Trophoblast cell (in vitro differentiated cells and primary cell): ENCODE results near the gene SYT6.

Experiments
- DNase-seq, 2 donors: peaks; one replicate each; pipeline ENCODE4 v3.0.0-alpha.2; 2016
- H2AFZ ChIP-seq: 2 replicates; pipeline ENCODE4 v1.6.1; 2013; ENCODE audit warnings: low read length, moderate library complexity, mild to moderate bottlenecking; ENCODE audit not compliant: insufficient read depth, poor library complexity
- H2AK5ac ChIP-seq: 2 replicates; pipeline ENCODE4 v1.6.1; 2013; ENCODE audit warnings: mild to moderate bottlenecking, low read length
- H2BK120ac ChIP-seq: 2 replicates; pipeline ENCODE4 v1.6.1; 2013; ENCODE audit warnings: low read length, mild to moderate bottlenecking, moderate library complexity; ENCODE audit not compliant: insufficient read depth, poor library complexity
- H2BK12ac ChIP-seq: 2 replicates; pipeline ENCODE4 v1.6.1; 2013; ENCODE audit warnings: mild to moderate bottlenecking, low read length, moderate library complexity
- H2BK5ac ChIP-seq: 2 replicates; pipeline ENCODE4 v1.6.1; 2013; ENCODE audit warnings: low read length, low read depth, moderate library complexity, mild to moderate bottlenecking; ENCODE audit not compliant: poor library complexity
- H3K14ac ChIP-seq: 2 replicates; pipeline ENCODE4 v1.6.1; 2013; ENCODE audit warnings: mild to moderate bottlenecking, low read length
- H3K18ac ChIP-seq: 2 replicates; pipeline ENCODE4 v1.6.1; 2013; ENCODE audit warnings: mild to moderate bottlenecking, low read length
- H3K23ac ChIP-seq: 2 replicates; pipeline ENCODE4 v1.6.1; 2013; ENCODE audit warnings: low read length
- H3K27ac ChIP-seq: 2 replicates; pipeline ENCODE4 v1.5.1; 2013; ENCODE audit warnings: low read depth, mild to moderate bottlenecking, inconsistent platforms, low read length, moderate library complexity
- H3K27me3 ChIP-seq: 2 replicates; pipeline ENCODE4 v1.6.1; 2013; ENCODE audit warnings: inconsistent platforms, mild to moderate bottlenecking, low read length, moderate library complexity; ENCODE audit not compliant: insufficient read depth
- H3K36me3 ChIP-seq, 2 experiments: 1 replicate in 1 of 2; 2 replicates in 1 of 2; pipeline ENCODE4 v1.6.1; 2013; ENCODE audit warnings: low read length in 2 of 2, mild to moderate bottlenecking in 2 of 2, moderate library complexity in 1 of 2; ENCODE audit not compliant: insufficient read depth in 2 of 2, control insufficient read depth in 1 of 2
- H3K4ac ChIP-seq: 2 replicates; pipeline ENCODE4 v1.6.1; 2013; ENCODE audit warnings: low read depth, mild to moderate bottlenecking, low read length, moderate library complexity
- H3K4me1 ChIP-seq, 2 experiments: 1 replicate in 1 of 2; 2 replicates in 1 of 2; pipeline ENCODE4 v1.6.1; 2013; ENCODE audit warnings: low read length in 2 of 2, mild to moderate bottlenecking in 2 of 2, moderate library complexity in 1 of 2; ENCODE audit not compliant: insufficient read depth in 2 of 2, control insufficient read depth in 1 of 2
- H3K4me2 ChIP-seq: 2 replicates; pipeline ENCODE4 v1.6.1; 2013; ENCODE audit warnings: inconsistent platforms, mild to moderate bottlenecking, low read length, moderate library complexity
- H3K4me3 ChIP-seq: 2 replicates; pipeline ENCODE4 v1.5.1; 2013; ENCODE audit warnings: mild to moderate bottlenecking, low read depth, low read length, inconsistent platforms
- H3K79me1 ChIP-seq: one replicate; pipeline ENCODE4 v1.6.1; 2013; ENCODE audit warnings: low read length
- H3K79me2 ChIP-seq: 2 replicates; pipeline ENCODE4 v1.6.1; 2013; ENCODE audit warnings: low read length, mild to moderate bottlenecking; ENCODE audit not compliant: control insufficient read depth, insufficient read depth, poor library complexity
- H3K9ac ChIP-seq: 2 replicates; pipeline ENCODE4 v1.6.1; 2013; ENCODE audit warnings: mild to moderate bottlenecking, low read length
- H3K9me3 ChIP-seq: 2 replicates; pipeline ENCODE4 v1.6.1; 2013; ENCODE audit warnings: low read depth, mild to moderate bottlenecking, control low read depth, inconsistent platforms, low read length; ENCODE audit not compliant: insufficient read depth
- H4K12ac ChIP-seq: 2 replicates; pipeline ENCODE4 v1.6.1; 2013; ENCODE audit warnings: low read depth, mild to moderate bottlenecking, low read length, moderate library complexity
- H4K8ac ChIP-seq: 2 replicates; pipeline ENCODE4 v1.6.1; 2013; ENCODE audit warnings: low read depth, mild to moderate bottlenecking, low read length, moderate library complexity
- H4K91ac ChIP-seq: one replicate; pipeline ENCODE4 v1.6.1; 2013; ENCODE audit warnings: low read depth, mild to moderate bottlenecking, low read length, moderate library complexity
- WGBS: extraction: QIAGEN DNeasy Blood & Tissue Kit; methylation state at CpG from one replicate; pipeline ENCODE4 v1.1.7; 2013; ENCODE audit warnings: missing lambda C conversion rate; ENCODE audit not compliant: insufficient read length, insufficient coverage; ENCODE audit errors: extremely low coverage; 5-methylcytosine and 5-hydroxymethylcytosine counted together

The SYT6 gene

GRCh38 chr1:114181356-114181755, 27.7 kb upstream of the SYT6 start:
- no peak for DNase-seq
- H3K23ac ChIP-seq = no peak overlapping the region
- no peaks in the 10 kb centered on the region for H3K79me2 ChIP-seq
- no peak overlapping the region for H4K8ac ChIP-seq
- no peaks in the 10 kb centered on the region for H3K79me1 ChIP-seq
- H3K4me1 ChIP-seq = peaks cover 0 to 4% of the 10 kb centered on the region in 2 experiments
- no peak overlapping the region for H2AFZ ChIP-seq
- no peak overlapping the region for H4K12ac ChIP-seq
- no peaks in the 10 kb centered on the region for H3K27me3 ChIP-seq
- no peak overlapping the region for H3K14ac ChIP-seq
- H3K9ac ChIP-seq = no peak overlapping the region
- no peak overlapping the region for H3K4me2 ChIP-seq
- H3K18ac ChIP-seq = no peak overlapping the region
- no peak overlapping the region for H4K91ac ChIP-seq
- H2BK12ac ChIP-seq = no peak overlapping the region
- no CpG with 5 or more reads among the region's 4 CpGs for WGBS
- H3K4me3 ChIP-seq = no peak overlapping the region
- H3K27ac ChIP-seq = no peak overlapping the region
- H2BK5ac ChIP-seq = no peak overlapping the region
- no peak overlapping the region for H2BK120ac ChIP-seq
- H2AK5ac ChIP-seq = no peak overlapping the region
- H3K36me3 ChIP-seq = no peaks in the 10 kb centered on the region
- no peak overlapping the region for H3K4ac ChIP-seq
- H3K9me3 ChIP-seq = no peaks in the 10 kb centered on the region

DNA sequence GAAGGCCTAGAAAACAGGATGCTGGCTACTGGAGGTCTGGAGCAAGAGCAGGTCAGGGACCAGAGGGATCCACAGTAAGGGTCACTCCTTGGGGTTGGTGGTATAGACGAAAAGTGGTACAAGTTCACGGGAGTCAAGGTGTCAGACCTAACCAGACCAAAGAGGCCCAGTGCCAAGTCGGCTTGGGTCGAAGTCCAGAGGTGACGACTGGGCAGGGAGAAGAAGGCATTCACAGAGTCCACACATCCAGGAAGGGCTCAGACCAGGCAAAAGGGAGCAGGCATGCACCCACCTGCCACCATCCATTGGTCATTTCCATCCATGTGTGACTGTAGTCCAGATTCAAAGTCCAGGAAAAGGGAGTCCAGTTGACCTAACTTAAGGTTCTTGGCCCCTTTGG, 27.1 kb upstream of the SYT6 start:
- H2BK120ac ChIP-seq = no peak overlapping the region
- H3K9ac ChIP-seq = no peak overlapping the region
- H3K4ac ChIP-seq = no peak overlapping the region
- no peaks in the 10 kb centered on the region for H3K36me3 ChIP-seq
- H3K9me3 ChIP-seq = no peaks in the 10 kb centered on the region
- WGBS = no CpG with 5 or more reads among the region's 5 CpGs
- no peak overlapping the region for H3K14ac ChIP-seq
- H4K8ac ChIP-seq = no peak overlapping the region
- H3K79me2 ChIP-seq = no peaks in the 10 kb centered on the region
- H2AFZ ChIP-seq = no peak overlapping the region
- no peaks in the 10 kb centered on the region for H3K27me3 ChIP-seq
- H3K27ac ChIP-seq = no peak overlapping the region
- H3K4me1 ChIP-seq = peaks cover 0 to 4% of the 10 kb centered on the region in 2 experiments
- no peak overlapping the region for H3K4me3 ChIP-seq
- no peak overlapping the region for H3K4me2 ChIP-seq
- no peak overlapping the region for H2AK5ac ChIP-seq
- H2BK5ac ChIP-seq = no peak overlapping the region
- H2BK12ac ChIP-seq = no peak overlapping the region
- H3K23ac ChIP-seq = no peak overlapping the region
- H3K79me1 ChIP-seq = no peaks in the 10 kb centered on the region
- H4K91ac ChIP-seq = no peak overlapping the region
- no peak overlapping the region for H4K12ac ChIP-seq
- DNase-seq = no peak
- H3K18ac ChIP-seq = no peak overlapping the region

- Histone ChIP-seq H4K91ac (no peak overlapping the region), H3K27ac (no peak overlapping the region), H2BK5ac (no peak overlapping the region), H3K4me3 (no peak overlapping the region), H3K9ac (no peak overlapping the region), H3K14ac (no peak overlapping the region), H3K18ac (no peak overlapping the region), H3K36me3 (no peaks in the 10 kb centered on the region), H3K23ac (no peak overlapping the region), H2AFZ (no peak overlapping the region), H2AK5ac (no peak overlapping the region), H4K12ac (no peak overlapping the region), H3K4ac (no peak overlapping the region), H3K4me1 (peaks cover 0 to 4% of the 10 kb centered on the region in 2 experiments), H2BK12ac (no peak overlapping the region), H4K8ac (no peak overlapping the region), H3K27me3 (no peaks in the 10 kb centered on the region), H2BK120ac (no peak overlapping the region), H3K79me1 (no peaks in the 10 kb centered on the region), H3K9me3 (no peaks in the 10 kb centered on the region), H3K79me2 (no peaks in the 10 kb centered on the region), H3K4me2 (no peak overlapping the region)
- DNase-seq = no peak
- whole genome bisulfite sequencing = no CpG with 5 or more reads among the region's 2 CpGs
These were observed 25.3 kb upstream of the SYT6 start for GRCh38 chr1:114178936-114179335.

- Histone ChIP-seq H3K9me3 (no peaks in the 10 kb centered on the region), H3K36me3 (no peaks in the 10 kb centered on the region), H2AFZ (no peak overlapping the region), H4K12ac (no peak overlapping the region), H2BK12ac (no peak overlapping the region), H2BK120ac (no peak overlapping the region), H3K18ac (no peak overlapping the region), H2BK5ac (no peak overlapping the region), H3K27ac (no peak overlapping the region), H3K14ac (no peak overlapping the region), H3K4me1 (peaks cover 0 to 4% of the 10 kb centered on the region in 2 experiments), H4K91ac (no peak overlapping the region), H3K4me2 (no peak overlapping the region), H3K4me3 (no peak overlapping the region), H3K23ac (no peak overlapping the region), H3K79me1 (no peaks in the 10 kb centered on the region), H3K9ac (no peak overlapping the region), H3K27me3 (no peaks in the 10 kb centered on the region), H3K4ac (no peak overlapping the region), H3K79me2 (no peaks in the 10 kb centered on the region), H2AK5ac (no peak overlapping the region), H4K8ac (no peak overlapping the region)
- DNase-seq = no peak
These were observed 23.6 kb upstream of the SYT6 start for GRCh38 chr1:114177282-114177681.
